Activated CD4-positive, CD25-positive, alpha-beta regulatory T cell treated with anti-CD3 and anti-CD28 coated beads, Interleukin-2, amount 50 U/mL, for 24 hours (primary cell): ENCODE measurements around the gene KCNK2.
"Not testable (repeated sequence)": the region's sequence is repeated elsewhere in the genome, so short reads cannot be mapped to it uniquely, and the experiment has no call there.

ENCODE experiments used
- ATAC-seq, 2 donors: fragments of 150-1000 bp; cut with Tn5 transposase; one replicate each; pipeline ENCODE4 v1.10.0; 2021; ENCODE audit warnings: mild to moderate bottlenecking in 1 of 2, moderate library complexity in 1 of 2

Gene KCNK2

GRCh38 chr1:215156232-215156631 is 73.7 kb downstream of the KCNK2 start:
- no peak for ATAC-seq

GRCh38 chr1:215160351-215160750 is 77.8 kb downstream of the KCNK2 start:
- no peak for ATAC-seq

GRCh38 chr1:215163144-215163543 is 80.6 kb downstream of the KCNK2 start:
- not testable (repeated sequence) for ATAC-seq

DNA sequence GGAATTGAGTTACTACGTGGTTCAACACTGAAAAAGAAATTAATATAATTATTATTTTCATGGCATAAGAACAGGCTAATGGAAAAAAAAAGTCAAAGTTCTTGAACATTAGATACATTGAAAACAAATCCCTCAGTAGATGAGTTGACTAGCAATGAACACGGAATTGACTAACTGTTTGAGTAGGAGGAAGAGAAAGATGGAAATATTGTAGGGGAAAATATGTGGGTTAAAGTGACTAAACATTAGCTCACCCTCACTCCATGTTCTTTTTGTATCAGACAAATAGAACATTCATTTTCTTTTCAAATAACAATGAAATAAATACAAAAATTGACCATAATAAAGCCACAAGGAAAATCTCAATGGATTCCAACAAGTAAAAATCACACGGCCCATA is 84.3 kb downstream of the KCNK2 start:
- ATAC-seq = no peak

GRCh38 chr1:215181518-215181917 is 99.0 kb downstream of the KCNK2 start:
- no peak for ATAC-seq

DNA sequence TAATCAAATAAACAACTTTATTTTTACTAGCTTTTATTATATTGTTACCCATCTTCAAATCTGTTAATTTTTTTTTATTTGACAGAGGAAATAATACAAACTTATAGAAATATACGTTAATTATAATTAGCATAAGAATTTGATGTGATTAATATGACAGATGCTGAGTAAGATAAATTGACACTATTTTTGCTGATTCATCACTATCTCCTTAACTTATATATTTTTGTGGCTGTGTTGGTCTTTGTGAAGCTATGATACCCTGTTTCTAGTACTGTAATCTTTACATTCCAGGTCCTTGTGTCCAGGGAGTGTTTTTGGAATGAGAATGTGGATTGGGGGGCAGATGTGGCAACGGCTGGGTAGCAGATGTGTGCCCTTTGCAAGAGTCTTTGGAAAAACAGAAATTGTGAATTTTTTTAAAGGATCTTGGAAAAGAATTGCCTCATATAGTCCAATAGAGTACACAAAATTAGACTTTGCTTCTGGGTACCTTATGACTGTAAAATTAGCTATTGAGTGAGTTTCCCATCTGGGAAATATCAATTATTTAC is 102.6 kb downstream of the KCNK2 start:
- ATAC-seq = no peak

GRCh38 chr1:215188302-215188950 is 105.9 kb downstream of the KCNK2 start:
- no peak for ATAC-seq

DNA sequence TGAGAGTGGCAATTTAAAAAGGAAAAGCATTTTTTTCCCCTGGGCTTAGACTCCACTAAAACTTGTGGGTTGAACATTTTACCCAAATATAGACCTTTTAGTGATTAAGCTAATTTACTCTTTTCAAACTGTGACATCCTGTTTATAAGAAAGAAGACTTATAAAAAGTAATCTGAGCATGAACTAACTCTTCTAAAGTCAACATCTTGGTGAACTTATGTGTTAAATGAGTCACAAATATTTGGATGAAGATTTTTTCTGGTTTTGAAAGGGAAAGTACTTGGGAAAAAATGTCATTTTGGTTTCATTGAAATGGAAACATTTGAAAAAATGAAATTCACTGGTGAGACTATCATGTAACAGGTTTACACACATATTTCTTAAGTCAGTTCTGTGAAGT is 109.8 kb downstream of the KCNK2 start:
- no peak for ATAC-seq

DNA sequence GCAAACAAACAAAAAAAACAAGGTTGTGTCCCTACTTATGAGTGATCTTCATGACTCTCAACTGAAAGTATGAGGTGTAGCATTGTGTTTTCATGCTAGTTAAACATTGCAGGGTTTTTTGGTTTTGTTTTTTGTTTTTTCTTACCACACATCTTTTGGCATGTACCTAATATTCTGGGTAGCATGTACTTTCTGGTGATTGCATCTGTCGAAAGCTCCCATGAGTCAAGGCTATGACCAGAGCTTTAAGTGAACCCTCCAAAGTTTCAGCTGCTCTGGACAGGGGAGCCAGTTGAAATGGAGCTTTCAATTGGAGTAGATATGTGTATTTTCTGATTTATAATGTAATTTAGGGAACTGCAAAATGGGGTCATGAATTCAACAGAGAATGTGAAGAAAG is 115.5 kb downstream of the KCNK2 start:
- no peak for ATAC-seq

GRCh38 chr1:215200121-215200520 is 117.6 kb downstream of the KCNK2 start:
- no peak for ATAC-seq

DNA sequence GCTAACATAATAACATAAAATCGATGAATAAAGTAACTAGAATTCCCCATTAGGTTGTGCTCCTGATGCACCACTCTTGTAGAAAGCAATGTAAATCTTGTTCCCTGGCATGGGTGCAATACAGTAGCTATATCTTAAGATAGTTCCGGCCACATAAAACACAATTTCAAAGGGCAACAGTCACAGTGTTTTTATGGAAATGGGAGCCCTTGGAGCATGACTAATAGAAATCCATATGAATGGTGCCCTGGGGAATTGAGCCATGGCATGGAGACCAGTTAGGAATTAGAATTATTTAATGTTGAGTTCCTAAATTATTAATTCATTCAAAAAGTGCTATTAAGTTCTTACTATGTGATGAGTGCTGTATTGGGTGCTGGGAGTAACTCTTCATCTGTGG is 118.7 kb downstream of the KCNK2 start:
- ATAC-seq = no peak

DNA sequence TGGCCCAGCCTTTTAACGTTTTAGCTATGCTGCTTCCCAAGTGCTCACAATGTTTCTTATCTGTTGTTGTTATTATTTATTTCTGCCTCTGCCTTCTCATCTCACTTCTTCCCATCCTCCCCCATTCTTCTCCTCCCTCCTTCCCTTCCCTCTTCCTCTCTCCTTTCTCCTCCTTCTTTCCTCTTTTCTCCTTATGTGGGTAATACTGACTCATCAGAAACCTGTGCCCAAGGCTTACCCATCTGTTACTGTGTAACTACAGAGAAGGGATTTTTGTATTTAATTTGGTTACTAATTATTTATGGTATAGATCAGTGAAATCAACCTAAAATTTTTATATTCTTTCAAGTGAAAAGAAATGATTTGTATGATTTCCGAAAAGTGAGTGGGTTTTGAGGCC is 120.3 kb downstream of the KCNK2 start:
- ATAC-seq = no peak

DNA sequence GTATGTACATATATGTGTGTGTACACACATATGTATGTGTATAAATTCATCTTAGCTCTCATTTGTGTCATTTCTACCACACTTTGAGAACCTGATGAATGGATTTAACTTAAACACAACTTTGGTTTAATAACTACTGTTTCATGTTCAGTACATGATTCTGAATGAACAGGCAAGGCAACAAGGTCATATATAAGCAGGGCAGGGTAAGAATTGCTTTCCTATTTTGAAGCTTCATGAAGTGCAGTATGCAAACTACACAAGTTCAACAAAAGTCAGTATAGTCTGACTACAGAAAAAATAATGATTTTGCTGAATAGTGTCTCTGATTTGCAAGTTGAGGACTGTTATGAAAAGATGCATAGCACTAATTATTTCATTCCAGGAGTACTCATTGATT is 127.6 kb downstream of the KCNK2 start:
- no peak for ATAC-seq

GRCh38 chr1:215215846-215216245 is 133.3 kb downstream of the KCNK2 start:
- ATAC-seq = no peak

DNA sequence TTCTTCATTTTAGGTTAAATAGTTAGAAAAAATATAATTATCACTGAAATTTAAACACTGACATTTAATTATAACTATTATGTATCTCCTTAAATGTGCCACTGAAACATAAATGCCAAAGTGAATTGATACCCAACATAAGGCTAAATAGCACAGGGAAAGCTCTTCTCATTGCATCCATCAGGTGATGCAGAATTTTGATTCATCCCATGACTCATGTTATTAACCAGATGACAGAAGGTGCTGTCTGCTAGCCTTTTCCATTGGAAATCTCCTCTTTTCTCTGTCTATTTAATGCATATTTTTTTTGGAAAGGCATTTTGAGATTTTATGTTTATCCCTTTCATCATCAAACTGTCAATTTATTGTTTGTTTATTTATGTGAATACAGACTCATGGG is 136.8 kb downstream of the KCNK2 start:
- no peak for ATAC-seq

DNA sequence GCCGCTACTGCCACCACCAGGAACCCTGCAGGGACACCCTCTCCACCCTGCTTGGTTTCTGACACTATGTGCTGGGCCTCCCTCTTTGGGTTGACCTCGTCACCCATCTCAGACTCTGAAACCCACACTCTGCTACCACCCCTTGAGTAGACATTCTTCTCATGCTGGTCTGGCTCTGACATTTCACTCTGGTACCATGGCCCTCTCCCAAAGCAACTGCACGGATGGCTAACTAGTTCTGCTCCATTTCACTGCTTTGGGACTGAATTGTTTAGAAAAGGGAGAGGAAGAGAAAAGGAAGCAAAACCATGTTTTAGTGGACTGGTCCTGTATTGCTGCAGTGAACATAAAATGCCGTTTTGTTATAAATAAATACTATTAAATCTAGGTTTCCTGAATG is 137.8 kb downstream of the KCNK2 start:
- ATAC-seq = no peak

DNA sequence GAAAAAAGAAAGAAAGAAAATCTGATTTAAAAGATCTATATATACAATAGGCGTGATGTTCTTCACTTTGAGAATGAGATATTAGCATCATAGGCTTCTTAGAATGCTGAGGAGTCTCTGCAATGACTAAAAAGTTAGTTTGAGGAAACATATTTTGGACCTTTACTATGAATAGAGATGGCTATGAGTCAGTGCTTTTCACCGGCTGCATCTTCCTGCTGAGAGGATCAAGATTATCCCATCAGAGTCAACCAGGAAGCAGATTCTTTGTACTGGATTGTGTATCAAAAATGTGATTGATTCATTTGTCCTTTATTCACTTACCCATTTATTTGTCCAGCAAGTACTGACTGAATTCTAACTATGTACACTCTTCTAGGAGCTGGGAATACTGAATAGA is 144.2 kb downstream of the KCNK2 start:
- no peak for ATAC-seq

DNA sequence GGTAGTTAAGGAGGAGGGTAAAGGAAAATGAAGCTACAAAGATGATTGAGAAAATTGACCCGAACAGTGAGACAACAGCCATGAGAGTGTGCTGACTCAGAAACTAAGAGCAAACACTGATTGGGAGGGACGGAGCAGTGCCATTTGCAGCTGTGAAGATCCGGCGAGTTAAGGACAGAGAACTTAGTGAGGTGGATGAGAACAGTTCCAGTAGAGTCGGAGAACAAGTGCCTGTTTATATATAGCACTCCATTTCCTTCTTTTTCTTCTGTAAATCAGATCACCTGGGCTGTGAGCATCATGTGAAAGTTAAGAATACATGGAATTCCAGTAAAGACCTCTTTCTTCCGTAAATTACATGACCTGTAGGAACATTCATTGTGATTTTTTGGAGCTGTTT is 145.7 kb downstream of the KCNK2 start:
- ATAC-seq = no peak

- no peak for ATAC-seq
Observed at GRCh38 chr1:215241451-215241850, 158.9 kb downstream of the KCNK2 start.

DNA sequence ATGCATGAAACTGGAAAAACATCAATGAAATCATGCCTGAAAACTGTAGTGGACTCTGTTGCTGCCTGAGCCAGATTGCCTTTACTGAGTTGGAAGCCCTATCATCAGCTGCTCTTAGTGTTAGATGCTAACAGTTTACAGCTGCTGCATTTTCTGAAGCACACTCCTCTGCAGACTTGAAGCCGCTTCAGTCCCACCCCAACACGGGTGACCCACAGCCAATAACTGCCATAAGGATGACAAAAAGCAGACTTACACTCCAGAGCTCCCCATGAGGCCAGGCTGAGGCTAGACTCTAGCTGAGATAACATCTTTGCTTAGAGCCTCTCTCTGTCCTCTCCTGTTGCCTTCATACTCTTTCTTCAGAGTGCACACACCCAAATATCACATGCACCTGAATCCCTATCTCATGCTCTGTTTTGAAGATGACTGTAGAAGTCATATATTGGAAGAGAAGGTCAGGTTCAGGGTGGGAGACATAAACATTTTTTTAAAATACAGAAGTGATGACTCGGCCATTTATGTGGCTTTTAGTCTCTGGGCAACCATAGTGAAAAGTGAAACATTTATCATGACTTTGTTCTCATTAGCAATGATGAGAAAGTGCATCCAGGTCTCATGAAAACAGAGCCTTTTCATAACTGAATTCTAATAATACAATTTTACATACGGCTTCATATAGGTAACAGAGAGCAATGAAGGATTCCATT is 161.0 kb downstream of the KCNK2 start:
- no peak for ATAC-seq

DNA sequence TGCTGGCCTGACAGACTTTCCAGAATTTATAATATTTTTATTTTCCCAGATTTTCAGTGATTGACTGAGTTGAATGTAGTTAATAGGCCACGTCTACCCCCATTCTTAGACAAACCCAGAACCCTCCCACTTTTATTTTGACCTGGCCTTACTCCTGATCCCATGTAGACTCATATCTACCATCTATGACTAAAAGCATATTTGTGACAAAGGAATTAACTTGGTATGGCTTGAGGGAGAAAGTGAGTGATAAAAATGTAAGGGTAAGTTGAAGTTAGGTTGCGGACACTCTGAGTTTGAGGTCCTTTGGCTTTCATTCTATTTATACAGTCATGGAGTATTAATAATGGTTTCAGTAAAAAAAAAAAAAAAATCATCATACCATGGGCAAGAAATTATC is 168.4 kb downstream of the KCNK2 start:
- no peak for ATAC-seq

DNA sequence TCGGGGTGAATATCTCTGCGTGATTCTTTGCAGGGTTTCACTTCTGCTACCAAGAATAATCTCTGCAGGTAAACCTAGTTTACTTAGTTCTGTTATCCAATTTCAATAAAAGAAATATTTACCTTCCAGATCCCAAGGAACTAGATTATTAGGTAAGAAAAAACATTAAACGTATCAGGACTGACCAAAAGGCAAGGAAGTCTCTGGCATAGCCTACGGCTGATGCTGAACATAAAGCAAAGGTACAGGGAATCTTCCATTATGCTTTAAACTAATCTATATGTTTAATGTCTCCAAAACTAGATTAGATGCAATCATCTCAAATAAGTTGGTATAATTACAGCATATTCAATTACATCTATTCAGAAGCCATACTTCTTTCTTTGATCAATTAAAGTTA is 168.9 kb downstream of the KCNK2 start:
- ATAC-seq = no peak

DNA sequence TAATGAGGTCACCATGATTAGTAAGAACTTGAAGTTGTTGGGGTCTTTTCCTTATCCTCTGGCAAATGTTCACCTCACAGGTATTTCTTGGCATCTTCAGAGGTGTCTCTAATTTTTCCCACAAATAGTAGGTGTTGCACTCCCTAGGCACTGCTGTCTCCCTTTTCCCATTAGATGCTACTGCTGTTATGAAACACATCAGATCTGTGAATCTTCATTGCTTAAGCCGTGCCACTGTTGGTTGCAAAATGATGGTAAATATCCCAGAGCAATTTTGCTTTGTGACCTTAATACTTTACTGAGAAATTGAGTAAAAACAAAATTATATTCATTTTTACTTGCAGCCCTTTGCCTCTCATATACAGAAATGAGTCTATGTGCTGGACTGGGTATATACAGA is 169.6 kb downstream of the KCNK2 start:
- no peak for ATAC-seq

DNA sequence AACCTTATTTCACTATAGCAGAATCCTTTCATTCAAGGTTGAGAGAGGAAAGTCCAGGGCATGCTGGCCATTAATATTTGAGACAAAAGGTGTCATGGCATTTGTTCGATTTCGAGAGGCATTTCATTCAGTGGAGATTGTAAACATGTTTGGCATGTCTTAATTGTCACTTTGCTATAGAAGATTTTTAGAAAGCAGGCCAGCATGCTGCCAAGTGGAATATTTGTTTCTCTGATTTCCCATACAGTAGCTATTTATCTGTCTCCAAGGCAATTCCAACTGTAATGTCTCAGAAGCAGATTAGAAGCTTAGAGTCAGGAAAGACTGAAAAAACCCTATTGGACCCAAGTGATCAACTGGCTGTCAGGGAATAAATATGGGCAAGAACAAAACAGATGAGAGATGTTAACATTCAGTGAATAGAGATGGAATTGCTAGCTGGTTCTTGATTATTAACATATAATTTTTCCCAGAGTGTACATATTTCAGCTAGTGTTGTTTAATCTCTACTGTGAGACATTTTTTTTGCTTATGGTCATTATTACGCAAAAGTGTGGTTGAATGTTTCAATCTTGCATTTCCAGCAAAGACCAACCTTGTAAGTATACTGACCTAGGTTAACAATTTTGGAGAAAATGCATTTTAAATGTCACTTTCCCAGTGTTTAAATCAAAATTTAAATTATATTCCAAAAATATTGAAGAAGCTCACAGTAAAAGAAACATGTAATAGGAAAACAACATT is 174.6 kb downstream of the KCNK2 start:
- no peak for ATAC-seq
